AG10803 (cell line): ENCODE results near the gene HECTD1.
A peak's percentile ranks its signal among the peaks of the same experiment; 100 is the strongest.
"Not testable (repeated sequence)": the region's sequence is repeated elsewhere in the genome, so short reads cannot be mapped to it uniquely, and the experiment has no call there.

ENCODE experiments used
- DNase-seq: peaks from one replicate; pipeline ENCODE4 v3.0.0; 2010; ENCODE audit warnings: low read depth
- H3K4me3 ChIP-seq: 2 replicates; pipeline ENCODE4 v1.5.1; 2011; ENCODE audit warnings: mild to moderate bottlenecking, low read length, control low read depth
- CTCF ChIP-seq: conservative IDR thresholded peaks from 2 replicates; pipeline ENCODE4 v1.5.1; 2011; ENCODE audit warnings: mild to moderate bottlenecking, low read length, control low read depth, inconsistent platforms

The HECTD1 gene

GRCh38 chr14:31059152-31059924, 148.3 kb downstream of the HECTD1 start:
- TF ChIP-seq CTCF, result no peak

GRCh38 chr14:31057701-31058364, 149.8 kb downstream of the HECTD1 start:
- no peak overlapping the region for H3K4me3 ChIP-seq
- TF ChIP-seq CTCF, result no peak
- DNase-seq, result no peak

More at GRCh38 chr14:31059152-31059924, 148.3 kb downstream of the HECTD1 start:
- no peak overlapping the region for H3K4me3 ChIP-seq
- peak; percentile 79 for DNase-seq

- no peak for DNase-seq
- no peak overlapping the region for H3K4me3 ChIP-seq
- TF ChIP-seq CTCF, result no peak
Measured at GRCh38 chr14:31057035-31057434, 150.6 kb downstream of the HECTD1 start.

GRCh38 chr14:31052905-31053586, 154.5 kb downstream of the HECTD1 start:
- peak; percentile 50 for DNase-seq
- H3K4me3 ChIP-seq, result not testable (repeated sequence)

GRCh38 chr14:31051511-31051910, 156.1 kb downstream of the HECTD1 start:
- TF ChIP-seq CTCF, result no peak
- no peak for DNase-seq
- H3K4me3 ChIP-seq, result no peak overlapping the region

- no peak for TF ChIP-seq CTCF
- H3K4me3 ChIP-seq, result no peak overlapping the region
- DNase-seq, result no peak
Measured at GRCh38 chr14:31051023-31051422, 156.6 kb downstream of the HECTD1 start.
